A549 (cell line): ENCODE results near the gene LOC128125822.

Source experiments
- BHLHE40 ChIP-seq: IDR thresholded peaks from 2 replicates; pipeline ENCODE4 v1.6.1; 2012; ENCODE audit warnings: low read depth, low read length, inconsistent platforms
- CBX8 ChIP-seq: fragments of 200-600 bp; sonication (generic); IDR thresholded peaks from 2 replicates; pipeline ENCODE4 v1.6.1; 2016
- CTCF ChIP-seq: fragments of >200 bp; sonication (Bioruptor Twin); formaldehyde crosslinking; IDR thresholded peaks from 3 replicates; pipeline ENCODE4 v1.5.1; 2016
- EP300 ChIP-seq, 2 experiments: fragments of >200 bp; sonication (Bioruptor Twin); formaldehyde crosslinking; IDR thresholded peaks; 2 replicates in 1 of 2; 3 replicates in 1 of 2; pipeline ENCODE4 v1.6.1; 2016 to 2017
- ESRRA ChIP-seq: fragments of 150-350 bp; IDR thresholded peaks from 2 replicates; pipeline ENCODE4 v1.6.1; 2014; ENCODE audit warnings: mild to moderate bottlenecking, low read length, borderline replicate concordance
- HDAC2 ChIP-seq: fragments of 200-600 bp; sonication (generic); IDR thresholded peaks from 2 replicates; pipeline ENCODE4 v1.6.1; 2016
- POLR2A ChIP-seq: IDR thresholded peaks from 2 replicates; pipeline ENCODE4 v1.6.1; 2012; ENCODE audit warnings: mild to moderate bottlenecking, low read length
- RARB ChIP-seq: fragments of 250-450 bp; sonication (Bioruptor Pico); IDR thresholded peaks from 2 replicates; pipeline ENCODE4 v1.8.0; 2021; ENCODE audit warnings: mild to moderate bottlenecking, moderate library complexity
- USF2 ChIP-seq: fragments of 450-650 bp; IDR thresholded peaks from 2 replicates; pipeline ENCODE4 v1.6.1; 2014; ENCODE audit warnings: antibody characterized with exemption
- ZSCAN20 ChIP-seq: fragments of 250-450 bp; sonication (Bioruptor Pico); IDR thresholded peaks from 2 replicates; pipeline ENCODE4 v1.8.0; 2022; ENCODE audit warnings: mild to moderate bottlenecking, moderate library complexity

GRCh38 chr6:63563235-63563634, 9.0 kb upstream of the LOC128125822 start:
- no peak for TF ChIP-seq USF2
- no peak for TF ChIP-seq ESRRA
- no peak for TF ChIP-seq EP300 (IDR thresholded peaks at IDR 0.05)
- no peak for TF ChIP-seq ZSCAN20
- no peak for TF ChIP-seq POLR2A
- no peak for TF ChIP-seq RARB (CRISPR knock-in tag)
- TF ChIP-seq BHLHE40: no peak
- TF ChIP-seq CTCF: no peak
- TF ChIP-seq HDAC2: no peak
- TF ChIP-seq CBX8: no peak
